ENCODE data around the gene REEP1. TPM values are rescaled to one million over a fixed set of nuclear protein-coding genes. Genes with fewer than 3 reads are reported as not detected.
A peak's percentile ranks its signal among the peaks of the same experiment; 100 is the strongest.

REEP1 gene
- total and polyA plus RNA-seq, 2 of the 13 experiments (the other 11 are each of a cell fraction or from before 2014, with no cell fraction given) = 0.27 TPM; not detected in 1

DNA sequence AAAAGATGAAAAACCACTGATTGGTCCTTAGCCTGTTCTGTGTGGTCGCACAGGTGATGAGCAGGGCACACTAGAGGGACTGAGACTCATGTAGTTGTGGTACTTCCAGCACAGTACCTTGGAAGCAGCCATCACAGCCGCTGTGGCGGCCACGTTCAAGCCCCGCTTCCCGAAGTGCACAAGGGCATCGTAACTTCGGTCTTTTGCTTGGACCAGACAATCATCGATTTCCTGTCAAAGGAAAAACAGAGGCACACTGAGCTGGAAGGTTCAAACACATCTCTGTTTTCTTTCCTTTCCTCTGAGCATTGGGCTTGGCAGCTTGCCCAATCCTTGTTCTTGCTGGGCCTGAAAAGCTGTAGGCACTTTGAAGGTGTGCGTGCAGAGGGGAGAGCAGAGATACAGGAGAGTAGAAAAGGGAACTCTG, 85.6 kb downstream of the REEP1 start (continued):
- TF ChIP-seq, protein P1, sequence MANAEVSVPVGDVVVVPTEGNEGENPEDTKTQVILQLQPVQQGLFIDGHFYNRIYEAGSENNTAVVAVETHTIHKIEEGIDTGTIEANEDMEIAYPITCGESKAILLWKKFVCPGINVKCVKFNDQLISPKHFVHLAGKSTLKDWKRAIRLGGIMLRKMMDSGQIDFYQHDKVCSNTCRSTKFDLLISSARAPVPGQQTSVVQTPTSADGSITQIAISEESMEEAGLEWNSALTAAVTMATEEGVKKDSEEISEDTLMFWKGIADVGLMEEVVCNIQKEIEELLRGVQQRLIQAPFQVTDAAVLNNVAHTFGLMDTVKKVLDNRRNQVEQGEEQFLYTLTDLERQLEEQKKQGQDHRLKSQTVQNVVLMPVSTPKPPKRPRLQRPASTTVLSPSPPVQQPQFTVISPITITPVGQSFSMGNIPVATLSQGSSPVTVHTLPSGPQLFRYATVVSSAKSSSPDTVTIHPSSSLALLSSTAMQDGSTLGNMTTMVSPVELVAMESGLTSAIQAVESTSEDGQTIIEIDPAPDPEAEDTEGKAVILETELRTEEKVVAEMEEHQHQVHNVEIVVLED (CRISPR knock-in tag; IDR thresholded peaks at IDR 0.05; ENCODE audit: borderline replicate concordance) = peak; percentile 63; the same call in 1 of the 2 replicates
- TF ChIP-seq ZNF367 (CRISPR knock-in tag; IDR thresholded peaks at IDR 0.05; ENCODE audit: borderline replicate concordance) = no peak
- no peak for TF ChIP-seq SRSF1 (optimal IDR thresholded peaks at IDR 0.05; ENCODE audit: low read depth, low read length)
- TF ChIP-seq YY1 (IDR thresholded peaks at IDR 0.05; ENCODE audit: insufficient read depth, insufficient replicate concordance, low read depth, low read length) = peak; percentile 84
- TF ChIP-seq, protein P2, sequence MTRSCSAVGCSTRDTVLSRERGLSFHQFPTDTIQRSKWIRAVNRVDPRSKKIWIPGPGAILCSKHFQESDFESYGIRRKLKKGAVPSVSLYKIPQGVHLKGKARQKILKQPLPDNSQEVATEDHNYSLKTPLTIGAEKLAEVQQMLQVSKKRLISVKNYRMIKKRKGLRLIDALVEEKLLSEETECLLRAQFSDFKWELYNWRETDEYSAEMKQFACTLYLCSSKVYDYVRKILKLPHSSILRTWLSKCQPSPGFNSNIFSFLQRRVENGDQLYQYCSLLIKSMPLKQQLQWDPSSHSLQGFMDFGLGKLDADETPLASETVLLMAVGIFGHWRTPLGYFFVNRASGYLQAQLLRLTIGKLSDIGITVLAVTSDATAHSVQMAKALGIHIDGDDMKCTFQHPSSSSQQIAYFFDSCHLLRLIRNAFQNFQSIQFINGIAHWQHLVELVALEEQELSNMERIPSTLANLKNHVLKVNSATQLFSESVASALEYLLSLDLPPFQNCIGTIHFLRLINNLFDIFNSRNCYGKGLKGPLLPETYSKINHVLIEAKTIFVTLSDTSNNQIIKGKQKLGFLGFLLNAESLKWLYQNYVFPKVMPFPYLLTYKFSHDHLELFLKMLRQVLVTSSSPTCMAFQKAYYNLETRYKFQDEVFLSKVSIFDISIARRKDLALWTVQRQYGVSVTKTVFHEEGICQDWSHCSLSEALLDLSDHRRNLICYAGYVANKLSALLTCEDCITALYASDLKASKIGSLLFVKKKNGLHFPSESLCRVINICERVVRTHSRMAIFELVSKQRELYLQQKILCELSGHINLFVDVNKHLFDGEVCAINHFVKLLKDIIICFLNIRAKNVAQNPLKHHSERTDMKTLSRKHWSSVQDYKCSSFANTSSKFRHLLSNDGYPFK (CRISPR knock-in tag; IDR thresholded peaks at IDR 0.05; ENCODE audit: borderline replicate concordance) = peak; percentile 87
- TF ChIP-seq GATAD1 (CRISPR knock-in tag; IDR thresholded peaks at IDR 0.05) = peak; percentile 36; the same call in 1 of the 2 replicates
- peak; percentile 70; the same call in 1 of the 2 replicates for TF ChIP-seq FOXK1 (CRISPR knock-in tag; IDR thresholded peaks at IDR 0.05; ENCODE audit: borderline replicate concordance, low read depth)
- peak; percentile 78; the same call in 1 of the 2 replicates for TF ChIP-seq ZNF331 (CRISPR knock-in tag; IDR thresholded peaks at IDR 0.05)
- TF ChIP-seq ZNF292 (CRISPR knock-in tag; IDR thresholded peaks at IDR 0.05; ENCODE audit: borderline replicate concordance, low read depth) = peak; percentile 89; the same call in 1 of the 2 replicates
- TF ChIP-seq, protein P3, sequence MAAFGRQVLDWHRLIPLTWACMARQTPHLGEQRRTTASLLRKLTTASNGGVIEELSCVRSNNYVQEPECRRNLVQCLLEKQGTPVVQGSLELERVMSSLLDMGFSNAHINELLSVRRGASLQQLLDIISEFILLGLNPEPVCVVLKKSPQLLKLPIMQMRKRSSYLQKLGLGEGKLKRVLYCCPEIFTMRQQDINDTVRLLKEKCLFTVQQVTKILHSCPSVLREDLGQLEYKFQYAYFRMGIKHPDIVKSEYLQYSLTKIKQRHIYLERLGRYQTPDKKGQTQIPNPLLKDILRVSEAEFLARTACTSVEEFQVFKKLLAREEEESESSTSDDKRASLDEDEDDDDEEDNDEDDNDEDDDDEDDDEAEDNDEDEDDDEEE (CRISPR knock-in tag; IDR thresholded peaks at IDR 0.05) = 0 out of 2 replicates have a peak, but pooled peaks have one; percentile 39
- TF ChIP-seq MBD4 (IDR thresholded peaks at IDR 0.05; ENCODE audit: borderline replicate concordance, low read length) = no peak
- no peak for TF ChIP-seq FOXA1 (IDR thresholded peaks at IDR 0.05)
- TF ChIP-seq FOXA1 (CRISPR knock-in tag; IDR thresholded peaks at IDR 0.05) = peak; percentile 17; the same call in 1 of the 2 replicates
- peak; percentile 58; the same call in 1 of the 2 replicates for TF ChIP-seq JUN (CRISPR knock-in tag; IDR thresholded peaks at IDR 0.05)
- no peak for TF ChIP-seq THAP11 (CRISPR knock-in tag; IDR thresholded peaks at IDR 0.05)
- TF ChIP-seq ZNF143 (CRISPR knock-in tag; IDR thresholded peaks at IDR 0.05) = peak; percentile 57; the same call in 1 of the 2 replicates
- TF ChIP-seq ZNF788 (CRISPR knock-in tag; IDR thresholded peaks at IDR 0.05; ENCODE audit: borderline replicate concordance) = peak; percentile 28; the same call in 1 of the 2 replicates
- TF ChIP-seq, protein P4, sequence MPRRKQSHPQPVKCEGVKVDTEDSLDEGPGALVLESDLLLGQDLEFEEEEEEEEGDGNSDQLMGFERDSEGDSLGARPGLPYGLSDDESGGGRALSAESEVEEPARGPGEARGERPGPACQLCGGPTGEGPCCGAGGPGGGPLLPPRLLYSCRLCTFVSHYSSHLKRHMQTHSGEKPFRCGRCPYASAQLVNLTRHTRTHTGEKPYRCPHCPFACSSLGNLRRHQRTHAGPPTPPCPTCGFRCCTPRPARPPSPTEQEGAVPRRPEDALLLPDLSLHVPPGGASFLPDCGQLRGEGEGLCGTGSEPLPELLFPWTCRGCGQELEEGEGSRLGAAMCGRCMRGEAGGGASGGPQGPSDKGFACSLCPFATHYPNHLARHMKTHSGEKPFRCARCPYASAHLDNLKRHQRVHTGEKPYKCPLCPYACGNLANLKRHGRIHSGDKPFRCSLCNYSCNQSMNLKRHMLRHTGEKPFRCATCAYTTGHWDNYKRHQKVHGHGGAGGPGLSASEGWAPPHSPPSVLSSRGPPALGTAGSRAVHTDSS (CRISPR knock-in tag; conservative IDR thresholded peaks at IDR 0.05) = no peak
- TF ChIP-seq ZNF264 (CRISPR knock-in tag; IDR thresholded peaks at IDR 0.05) = peak; percentile 52; the same call in 1 of the 2 replicates
- TF ChIP-seq, protein P5, sequence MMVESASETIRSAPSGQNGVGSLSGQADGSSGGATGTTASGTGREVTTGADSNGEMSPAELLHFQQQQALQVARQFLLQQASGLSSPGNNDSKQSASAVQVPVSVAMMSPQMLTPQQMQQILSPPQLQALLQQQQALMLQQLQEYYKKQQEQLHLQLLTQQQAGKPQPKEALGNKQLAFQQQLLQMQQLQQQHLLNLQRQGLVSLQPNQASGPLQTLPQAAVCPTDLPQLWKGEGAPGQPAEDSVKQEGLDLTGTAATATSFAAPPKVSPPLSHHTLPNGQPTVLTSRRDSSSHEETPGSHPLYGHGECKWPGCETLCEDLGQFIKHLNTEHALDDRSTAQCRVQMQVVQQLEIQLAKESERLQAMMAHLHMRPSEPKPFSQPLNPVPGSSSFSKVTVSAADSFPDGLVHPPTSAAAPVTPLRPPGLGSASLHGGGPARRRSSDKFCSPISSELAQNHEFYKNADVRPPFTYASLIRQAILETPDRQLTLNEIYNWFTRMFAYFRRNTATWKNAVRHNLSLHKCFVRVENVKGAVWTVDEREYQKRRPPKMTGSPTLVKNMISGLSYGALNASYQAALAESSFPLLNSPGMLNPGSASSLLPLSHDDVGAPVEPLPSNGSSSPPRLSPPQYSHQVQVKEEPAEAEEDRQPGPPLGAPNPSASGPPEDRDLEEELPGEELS (CRISPR knock-in tag; IDR thresholded peaks at IDR 0.05) = peak; percentile 68
- TF ChIP-seq ZSCAN21 (CRISPR knock-in tag; IDR thresholded peaks at IDR 0.05; ENCODE audit: borderline replicate concordance) = peak; percentile 58; the same call in 1 of the 2 replicates
